Posterior cingulate gyrus (tissue), 11 donors: Measurements from ENCODE around the gene CRY1.

Experiments used
- DNase-seq, 10 donors: peaks; one replicate each; pipeline versions ENCODE4 v3.0.0 to v3.0.0-alpha.2; 2020 to 2021; ENCODE audit warnings: mixed read lengths in 3 of 10
- intact Hi-C: fragments of 100-400 bp; cut with DNase I; formaldehyde crosslinking; loops from one replicate; pipeline ENCODE4 v1.15.1; 2023

CRY1 gene

DNA sequence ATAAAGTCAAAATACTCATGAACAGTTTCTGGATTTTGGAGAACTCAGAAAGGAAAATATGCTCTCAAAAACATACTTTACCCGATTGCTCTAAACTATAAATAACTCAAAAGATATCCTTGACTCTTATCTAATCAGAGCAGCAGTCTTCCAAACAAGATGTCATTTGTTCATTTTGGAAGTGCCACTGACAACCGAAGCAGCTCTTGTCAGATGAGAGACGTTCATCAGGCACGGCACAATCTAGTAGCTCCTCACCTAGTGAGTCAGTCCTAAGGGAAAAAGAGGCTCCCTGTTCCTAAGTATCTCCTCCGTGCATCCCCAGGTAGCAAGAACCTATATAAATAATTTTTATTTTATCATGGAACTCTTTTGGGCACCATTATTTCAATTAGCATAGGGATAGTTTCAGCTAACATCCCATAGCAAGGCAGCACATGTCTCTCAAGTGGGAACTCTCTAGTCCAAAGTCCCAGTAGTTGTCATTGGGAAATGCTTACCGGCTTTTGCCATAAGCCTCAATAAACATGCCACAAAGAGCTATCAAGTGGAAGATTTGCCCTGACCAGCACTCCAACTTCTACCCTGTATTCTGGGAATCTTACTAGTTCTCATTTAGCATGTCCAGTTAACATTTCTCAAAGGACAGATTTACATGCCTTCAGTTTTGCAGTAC is 151.7 kb downstream of the CRY1 start:
- no peak for DNase-seq
- intact Hi-C loops: no loop called here
